Endothelial cell of umbilical vein (primary cell): Measurements from ENCODE around the gene CHAC2.
"Not testable (repeated sequence)": the region's sequence is repeated elsewhere in the genome, so short reads cannot be mapped to it uniquely, and the experiment has no call there.

ENCODE experiments used
- GATA2 ChIP-seq: IDR thresholded peaks from 2 replicates; pipeline ENCODE4 v1.7.0; 2011; ENCODE audit warnings: low read depth, mild to moderate bottlenecking, moderate library complexity, mixed read lengths, low read length; ENCODE audit not compliant: insufficient read length, insufficient read depth
- MYC ChIP-seq: IDR thresholded peaks from one replicate; pipeline ENCODE4 v1.6.1; 2011; ENCODE audit warnings: mild to moderate bottlenecking, low read depth, low read length
- POLR2A ChIP-seq: IDR thresholded peaks from 2 replicates; pipeline ENCODE4 v1.6.1; 2012; ENCODE audit warnings: low read depth, mild to moderate bottlenecking, control low read depth, low read length
- TF ChIP-seq, protein P1 (sequence below), 2 donors: IDR thresholded peaks; 1 replicate in 1 of 2; 2 replicates in 1 of 2; pipeline ENCODE4 v1.5.1; 2011; ENCODE audit warnings: low read length in 2 of 2, mild to moderate bottlenecking in 2 of 2, moderate library complexity in 2 of 2, control low read depth in 1 of 2, inconsistent platforms in 1 of 2, low read depth in 1 of 2; ENCODE audit not compliant: insufficient read depth in 1 of 2; ENCODE audit errors: extremely low read depth in 1 of 2
- TF ChIP-seq, protein P2 (sequence below): IDR thresholded peaks from 2 replicates; pipeline ENCODE4 v1.6.1; 2011; ENCODE audit not compliant: insufficient read depth, insufficient read length

DNA sequence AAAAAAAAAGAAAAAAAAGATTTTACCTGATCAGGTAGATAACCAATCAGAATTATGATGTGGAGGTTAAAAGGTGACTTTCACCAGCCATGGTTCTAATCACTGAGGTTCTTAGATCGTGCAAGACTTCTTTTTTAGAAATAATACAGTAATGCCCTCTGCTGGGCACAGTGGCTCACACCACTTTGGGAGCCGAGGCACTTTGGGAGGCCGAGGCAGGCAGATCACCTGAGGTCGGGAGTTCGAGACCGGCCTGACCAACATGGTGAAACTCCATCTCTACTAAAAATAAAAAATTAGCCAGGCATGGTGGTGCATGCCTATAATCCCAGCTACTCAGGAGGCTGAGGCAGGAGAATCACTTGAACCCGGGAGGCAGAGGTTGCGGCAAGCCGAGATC, 56.0 kb downstream of the CHAC2 start:
- TF ChIP-seq, protein P1, sequence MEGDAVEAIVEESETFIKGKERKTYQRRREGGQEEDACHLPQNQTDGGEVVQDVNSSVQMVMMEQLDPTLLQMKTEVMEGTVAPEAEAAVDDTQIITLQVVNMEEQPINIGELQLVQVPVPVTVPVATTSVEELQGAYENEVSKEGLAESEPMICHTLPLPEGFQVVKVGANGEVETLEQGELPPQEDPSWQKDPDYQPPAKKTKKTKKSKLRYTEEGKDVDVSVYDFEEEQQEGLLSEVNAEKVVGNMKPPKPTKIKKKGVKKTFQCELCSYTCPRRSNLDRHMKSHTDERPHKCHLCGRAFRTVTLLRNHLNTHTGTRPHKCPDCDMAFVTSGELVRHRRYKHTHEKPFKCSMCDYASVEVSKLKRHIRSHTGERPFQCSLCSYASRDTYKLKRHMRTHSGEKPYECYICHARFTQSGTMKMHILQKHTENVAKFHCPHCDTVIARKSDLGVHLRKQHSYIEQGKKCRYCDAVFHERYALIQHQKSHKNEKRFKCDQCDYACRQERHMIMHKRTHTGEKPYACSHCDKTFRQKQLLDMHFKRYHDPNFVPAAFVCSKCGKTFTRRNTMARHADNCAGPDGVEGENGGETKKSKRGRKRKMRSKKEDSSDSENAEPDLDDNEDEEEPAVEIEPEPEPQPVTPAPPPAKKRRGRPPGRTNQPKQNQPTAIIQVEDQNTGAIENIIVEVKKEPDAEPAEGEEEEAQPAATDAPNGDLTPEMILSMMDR (IDR thresholded peaks at IDR 0.05; ENCODE audit: extremely low read depth in 1 of 2, insufficient read depth in 1 of 2, low read depth in 1 of 2, low read length in 2 of 2) = peak in 1 of 2 donors; percentile 9
- not testable (repeated sequence) for TF ChIP-seq MYC, POLR2A, GATA2
- TF ChIP-seq, protein P2, sequence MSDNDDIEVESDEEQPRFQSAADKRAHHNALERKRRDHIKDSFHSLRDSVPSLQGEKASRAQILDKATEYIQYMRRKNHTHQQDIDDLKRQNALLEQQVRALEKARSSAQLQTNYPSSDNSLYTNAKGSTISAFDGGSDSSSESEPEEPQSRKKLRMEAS = not testable (repeated sequence)
